HCT116 (cell line): ENCODE measurements around the gene STK16. TPM values are rescaled to one million over a fixed set of nuclear protein-coding genes. Genes with fewer than 3 reads are reported as not detected.

Experiments
- ATAC-seq: fragments of 200-7000 bp; cut with Tn5 transposase; 2 replicates; pipeline ENCODE4 v1.9.1; 2020; ENCODE audit warnings: mild to moderate bottlenecking, moderate library complexity
- BruUV-seq: library from RNA; stranded (reverse); fragments of 400-500 nt; replicated peaks from 2 replicates; lab custom pipeline; 2021; lab: Mats Ljungman, UMichigan
- CTCF ChIA-PET: fragments of 300-600 bp; sonication (Branson Sonifier 250); formaldehyde crosslinking; loops from one replicate; lab custom pipeline; 2021; ENCODE audit warnings: antibody characterized with exemption; lab: Charles Lee
- POLR2A ChIA-PET: fragments of 300-600, 350-600 bp; sonication (Branson Sonifier 250); formaldehyde crosslinking; loops from one replicate; lab custom pipeline; 2021; ENCODE audit warnings: antibody characterized with exemption; lab: Charles Lee
- RAD21 ChIA-PET, 2 experiments: fragments of 300-600 bp; sonication (Branson Sonifier 250); formaldehyde crosslinking; loops; one replicate each; lab custom pipeline; 2023; ENCODE audit warnings: low total read pairs in 2 of 2; ENCODE audit not compliant: uncharacterized antibody in 2 of 2, unreplicated experiment in 2 of 2, low non-redundant PET in 1 of 2; lab: Charles Lee
- DNase-seq: peaks from one replicate; pipeline ENCODE4 v3.0.0-alpha.2; 2010; ENCODE audit warnings: low read depth, low spot score
- H2AFZ ChIP-seq: fragments of 200-600 bp; shearing (Covaris generic), sonication (generic); 2 replicates; pipeline ENCODE4 v1.6.1; 2017; ENCODE audit warnings: low read depth, mixed run types, mixed read lengths, antibody characterized with exemption, low read length; ENCODE audit not compliant: poor library complexity, severe bottlenecking
- H3K27ac ChIP-seq: 2 replicates; pipeline ENCODE4 v1.5.1; 2012; ENCODE audit warnings: low read depth, low read length
- H3K27me3 ChIP-seq: fragments of 200-600 bp; sonication (generic); 2 replicates; pipeline ENCODE4 v1.6.1; 2016; ENCODE audit warnings: mixed run types, low read length, mixed read lengths; ENCODE audit not compliant: insufficient read depth
- H3K36me3 ChIP-seq, 2 experiments: fragments of 200-500 bp in 1 of 2; fragments of 200-600 bp in 1 of 2; sonication (Bioruptor generic) in 1 of 2; sonication (generic) in 1 of 2; 2 replicates each; pipeline versions ENCODE4 v1.5.1 to v1.6.1; 2014 to 2016; ENCODE audit warnings: low read length in 2 of 2, inconsistent platforms in 1 of 2, mixed read lengths in 1 of 2, mixed run types in 1 of 2; ENCODE audit not compliant: insufficient read depth in 2 of 2, control insufficient read depth in 1 of 2
- H3K4me1 ChIP-seq, 2 experiments: fragments of 200-600 bp in 1 of 2; sonication (generic) in 1 of 2; 2 replicates each; pipeline versions ENCODE4 v1.5.1 to v1.6.1; 2012 to 2017; ENCODE audit warnings: low read length in 2 of 2, inconsistent platforms in 1 of 2, mild to moderate bottlenecking in 1 of 2, mixed read lengths in 1 of 2, mixed run types in 1 of 2, moderate library complexity in 1 of 2; ENCODE audit not compliant: insufficient read depth in 2 of 2, control insufficient read depth in 1 of 2
- H3K4me2 ChIP-seq: fragments of 200-600 bp; sonication (generic); 2 replicates; pipeline ENCODE4 v1.6.1; 2017; ENCODE audit warnings: mixed run types, low read length, mixed read lengths
- H3K4me3 ChIP-seq, 2 experiments: fragments of 200-600 bp in 1 of 2; sonication (generic) in 1 of 2; replicated peaks in 1 of 2; 2 replicates each; pipeline ENCODE4 v1.5.1; 2011 to 2016; ENCODE audit warnings: low read length in 2 of 2, control low read depth in 1 of 2, low read depth in 1 of 2, mild to moderate bottlenecking in 1 of 2, mixed read lengths in 1 of 2, mixed run types in 1 of 2
- H3K79me2 ChIP-seq: fragments of 200-600 bp; sonication (generic); 2 replicates; pipeline ENCODE4 v1.6.1; 2017; ENCODE audit warnings: mild to moderate bottlenecking, mixed run types, low read length, moderate library complexity, mixed read lengths; ENCODE audit not compliant: insufficient read depth
- H3K9ac ChIP-seq: fragments of 200-600 bp; sonication (generic); 2 replicates; pipeline ENCODE4 v1.6.1; 2016; ENCODE audit warnings: low read length, mixed read lengths
- H3K9me2 ChIP-seq: fragments of 200-600 bp; sonication (generic), shearing (Covaris generic); 2 replicates; pipeline ENCODE4 v1.6.1; 2017; ENCODE audit warnings: mixed run types, mild to moderate bottlenecking, moderate library complexity; ENCODE audit not compliant: insufficient read depth
- H3K9me3 ChIP-seq, 2 experiments: fragments of 200-500 bp in 1 of 2; fragments of 200-600 bp in 1 of 2; sonication (Bioruptor generic) in 1 of 2; sonication (generic) in 1 of 2; 2 replicates each; pipeline ENCODE4 v1.6.1; 2014 to 2017; ENCODE audit warnings: low read length in 2 of 2, mixed read lengths in 2 of 2, inconsistent platforms in 1 of 2, low read depth in 1 of 2, mild to moderate bottlenecking in 1 of 2, mixed run types in 1 of 2, moderate library complexity in 1 of 2; ENCODE audit not compliant: control insufficient read depth in 1 of 2, insufficient read depth in 1 of 2
- H4K20me1 ChIP-seq: fragments of 200-600 bp; sonication (generic), shearing (Covaris generic); 2 replicates; pipeline ENCODE4 v1.6.1; 2017; ENCODE audit warnings: mixed run types, mild to moderate bottlenecking, moderate library complexity; ENCODE audit not compliant: insufficient read depth
- ELF1 ChIP-seq: IDR thresholded peaks from 2 replicates; pipeline ENCODE4 v1.6.1; 2012; ENCODE audit warnings: low read depth, borderline replicate concordance
- EZH2 ChIP-seq: fragments of 200-600 bp; sonication (generic); IDR thresholded peaks from 2 replicates; pipeline ENCODE4 v1.6.1; 2017; ENCODE audit warnings: antibody characterized with exemption, mixed run types
- EZH2phosphoT487 ChIP-seq: fragments of 200-600 bp; IDR thresholded peaks from 2 replicates; pipeline ENCODE4 v1.6.1; 2018; ENCODE audit warnings: antibody characterized with exemption, borderline replicate concordance
- FOSL1 ChIP-seq: IDR thresholded peaks from 2 replicates; pipeline ENCODE4 v1.6.1; 2012; ENCODE audit warnings: low read depth
- JUND ChIP-seq: IDR thresholded peaks from 2 replicates; pipeline ENCODE4 v1.6.1; 2012
- POLR2A ChIP-seq: IDR thresholded peaks from 2 replicates; pipeline ENCODE4 v1.7.0; 2011; ENCODE audit warnings: borderline replicate concordance; ENCODE audit not compliant: insufficient read depth, insufficient read length; ENCODE audit errors: extremely low read depth
- POLR2AphosphoS5 ChIP-seq: IDR thresholded peaks from 2 replicates; pipeline ENCODE4 v1.6.1; 2011; ENCODE audit warnings: mild to moderate bottlenecking, low read depth, low read length, moderate library complexity
- SIN3A ChIP-seq: IDR thresholded peaks from 2 replicates; pipeline ENCODE4 v1.6.1; 2012; ENCODE audit warnings: low read depth
- TCF7L2 ChIP-seq: IDR thresholded peaks from 2 replicates; pipeline ENCODE4 v1.7.0; 2011; ENCODE audit warnings: borderline replicate concordance, inconsistent platforms; ENCODE audit not compliant: insufficient read depth, insufficient read length; ENCODE audit errors: extremely low read depth
- YY1 ChIP-seq: IDR thresholded peaks from 2 replicates; pipeline ENCODE4 v1.6.1; 2011; ENCODE audit warnings: low read length, low read depth, moderate library complexity, mild to moderate bottlenecking; ENCODE audit not compliant: insufficient replicate concordance; ENCODE audit errors: extremely low read depth
- ZFX ChIP-seq: fragments of 450-650 bp; IDR thresholded peaks from 2 replicates; pipeline ENCODE4 v1.6.1; 2017
- ZNF274 ChIP-seq: fragments of 200-500 bp; sonication (Bioruptor generic); IDR thresholded peaks from 2 replicates; pipeline ENCODE4 v1.6.1; 2014; ENCODE audit warnings: mild to moderate bottlenecking, low read depth, low read length, inconsistent platforms
- intact Hi-C: fragments of 100-400 bp; cut with micrococcal nuclease; formaldehyde crosslinking; loops from 2 replicates; pipeline ENCODE4 v1.10.0; 2022
- total RNA-seq: library from RNA; stranded (reverse); gene quantifications from one replicate; pipeline ENCODE4 v1.2.1, GENCODE V29; 2021; ENCODE audit not compliant: unreplicated experiment
- TF ChIP-seq, protein P1 (sequence below): IDR thresholded peaks from 2 replicates; pipeline ENCODE4 v1.6.1; 2011; ENCODE audit warnings: mild to moderate bottlenecking, low read length, moderate library complexity; ENCODE audit not compliant: insufficient replicate concordance; ENCODE audit errors: extremely low read depth
- TF ChIP-seq, protein P2 (sequence below): IDR thresholded peaks from 2 replicates; pipeline ENCODE4 v1.6.1; 2012; ENCODE audit warnings: low read depth
- TF ChIP-seq, protein P3 (sequence below): IDR thresholded peaks from 2 replicates; pipeline ENCODE4 v1.6.1; 2012
- TF ChIP-seq, protein P4 (sequence below): IDR thresholded peaks from 2 replicates; pipeline ENCODE4 v1.6.1; 2012
- TF ChIP-seq, protein P5 (sequence below), 3 experiments: fragments of 200-600 bp in 1 of 3; sonication (generic) in 1 of 3; IDR thresholded peaks in 2 of 3; conservative IDR thresholded peaks in 1 of 3; 2 replicates each; pipeline ENCODE4 v1.5.1; 2012 to 2017; ENCODE audit warnings: low read depth in 2 of 3, low read length in 2 of 3, antibody characterized with exemption in 1 of 3, borderline replicate concordance in 1 of 3, control low read depth in 1 of 3, mild to moderate bottlenecking in 1 of 3, mixed read lengths in 1 of 3, mixed run types in 1 of 3, moderate library complexity in 1 of 3; ENCODE audit not compliant: insufficient read depth in 1 of 3

Gene STK16
- total RNA-seq, 1 experiment from 2014 or later = 31.4 TPM

DNA sequence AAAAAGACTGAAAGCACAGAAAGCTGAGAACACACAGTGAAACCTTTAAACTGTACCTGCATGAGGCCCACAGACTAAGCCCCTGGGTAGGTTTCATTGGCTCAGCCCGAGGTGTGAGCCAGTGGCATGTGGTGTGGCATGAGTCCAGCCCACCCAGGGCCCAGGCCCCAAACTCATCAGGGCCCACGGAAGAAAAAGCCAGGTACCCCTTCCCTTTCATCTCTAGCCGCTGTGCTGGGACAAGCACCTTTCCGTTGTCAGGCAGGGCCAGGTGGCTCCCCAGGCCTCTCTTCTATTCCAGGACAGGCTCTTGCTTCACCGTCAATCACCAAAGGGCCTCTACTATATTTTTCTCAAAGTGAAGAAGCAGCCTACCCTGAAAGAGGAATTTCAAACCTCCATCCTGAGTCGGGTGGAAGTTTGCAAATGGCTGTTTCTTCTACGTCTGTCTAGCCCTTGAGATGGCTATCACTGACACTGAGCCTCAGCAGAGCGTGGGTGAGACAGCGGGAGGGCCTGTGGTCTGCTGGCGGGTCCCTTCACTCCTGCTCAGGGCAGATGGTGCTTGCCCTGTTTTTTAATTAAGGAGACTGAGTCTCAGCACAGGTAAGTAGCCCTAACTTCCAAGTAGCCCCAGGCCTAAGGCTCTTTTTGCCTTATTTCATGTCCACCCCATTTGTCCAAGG is 42.4 kb downstream of the STK16 start:
- ATAC-seq (no peak), DNase-seq (no peak)
- H4K20me1 ChIP-seq = no peaks in the 10 kb centered on the region
- no TSS peak for BruUV-seq
- no peak overlapping the region for H3K27ac ChIP-seq
- no peak overlapping the region for H3K4me3 ChIP-seq
- H3K36me3 ChIP-seq = no peaks in the 10 kb centered on the region
- H3K79me2 ChIP-seq = no peaks in the 10 kb centered on the region
- ChIA-PET POLR2A (no interaction called here), CTCF (interaction anchor here (1.2 kb wide), 1 partner anchor 9 kb away, joined by 3 read pairs; the partner anchor contains the start of gene DNAJB2), RAD21 (no interaction called here)
- no peak overlapping the region for H2AFZ ChIP-seq
- no peak overlapping the region for H3K4me2 ChIP-seq
- H3K9ac ChIP-seq = no peak overlapping the region
- H3K9me2 ChIP-seq = no peaks in the 10 kb centered on the region
- intact Hi-C loops = no loop called here
- TF ChIP-seq SIN3A = no peak
- TF ChIP-seq POLR2AphosphoS5 = no peak
- no peak for TF ChIP-seq EZH2
- TF ChIP-seq EZH2phosphoT487 = no peak
- TF ChIP-seq, protein P1, sequence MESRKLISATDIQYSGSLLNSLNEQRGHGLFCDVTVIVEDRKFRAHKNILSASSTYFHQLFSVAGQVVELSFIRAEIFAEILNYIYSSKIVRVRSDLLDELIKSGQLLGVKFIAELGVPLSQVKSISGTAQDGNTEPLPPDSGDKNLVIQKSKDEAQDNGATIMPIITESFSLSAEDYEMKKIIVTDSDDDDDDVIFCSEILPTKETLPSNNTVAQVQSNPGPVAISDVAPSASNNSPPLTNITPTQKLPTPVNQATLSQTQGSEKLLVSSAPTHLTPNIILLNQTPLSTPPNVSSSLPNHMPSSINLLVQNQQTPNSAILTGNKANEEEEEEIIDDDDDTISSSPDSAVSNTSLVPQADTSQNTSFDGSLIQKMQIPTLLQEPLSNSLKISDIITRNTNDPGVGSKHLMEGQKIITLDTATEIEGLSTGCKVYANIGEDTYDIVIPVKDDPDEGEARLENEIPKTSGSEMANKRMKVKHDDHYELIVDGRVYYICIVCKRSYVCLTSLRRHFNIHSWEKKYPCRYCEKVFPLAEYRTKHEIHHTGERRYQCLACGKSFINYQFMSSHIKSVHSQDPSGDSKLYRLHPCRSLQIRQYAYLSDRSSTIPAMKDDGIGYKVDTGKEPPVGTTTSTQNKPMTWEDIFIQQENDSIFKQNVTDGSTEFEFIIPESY = no peak
- TF ChIP-seq, protein P2, sequence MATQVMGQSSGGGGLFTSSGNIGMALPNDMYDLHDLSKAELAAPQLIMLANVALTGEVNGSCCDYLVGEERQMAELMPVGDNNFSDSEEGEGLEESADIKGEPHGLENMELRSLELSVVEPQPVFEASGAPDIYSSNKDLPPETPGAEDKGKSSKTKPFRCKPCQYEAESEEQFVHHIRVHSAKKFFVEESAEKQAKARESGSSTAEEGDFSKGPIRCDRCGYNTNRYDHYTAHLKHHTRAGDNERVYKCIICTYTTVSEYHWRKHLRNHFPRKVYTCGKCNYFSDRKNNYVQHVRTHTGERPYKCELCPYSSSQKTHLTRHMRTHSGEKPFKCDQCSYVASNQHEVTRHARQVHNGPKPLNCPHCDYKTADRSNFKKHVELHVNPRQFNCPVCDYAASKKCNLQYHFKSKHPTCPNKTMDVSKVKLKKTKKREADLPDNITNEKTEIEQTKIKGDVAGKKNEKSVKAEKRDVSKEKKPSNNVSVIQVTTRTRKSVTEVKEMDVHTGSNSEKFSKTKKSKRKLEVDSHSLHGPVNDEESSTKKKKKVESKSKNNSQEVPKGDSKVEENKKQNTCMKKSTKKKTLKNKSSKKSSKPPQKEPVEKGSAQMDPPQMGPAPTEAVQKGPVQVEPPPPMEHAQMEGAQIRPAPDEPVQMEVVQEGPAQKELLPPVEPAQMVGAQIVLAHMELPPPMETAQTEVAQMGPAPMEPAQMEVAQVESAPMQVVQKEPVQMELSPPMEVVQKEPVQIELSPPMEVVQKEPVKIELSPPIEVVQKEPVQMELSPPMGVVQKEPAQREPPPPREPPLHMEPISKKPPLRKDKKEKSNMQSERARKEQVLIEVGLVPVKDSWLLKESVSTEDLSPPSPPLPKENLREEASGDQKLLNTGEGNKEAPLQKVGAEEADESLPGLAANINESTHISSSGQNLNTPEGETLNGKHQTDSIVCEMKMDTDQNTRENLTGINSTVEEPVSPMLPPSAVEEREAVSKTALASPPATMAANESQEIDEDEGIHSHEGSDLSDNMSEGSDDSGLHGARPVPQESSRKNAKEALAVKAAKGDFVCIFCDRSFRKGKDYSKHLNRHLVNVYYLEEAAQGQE = no peak
- no peak for TF ChIP-seq YY1
- TF ChIP-seq JUND = no peak
- TF ChIP-seq TCF7L2 = no peak
- TF ChIP-seq ELF1 = no peak
- TF ChIP-seq, protein P3, sequence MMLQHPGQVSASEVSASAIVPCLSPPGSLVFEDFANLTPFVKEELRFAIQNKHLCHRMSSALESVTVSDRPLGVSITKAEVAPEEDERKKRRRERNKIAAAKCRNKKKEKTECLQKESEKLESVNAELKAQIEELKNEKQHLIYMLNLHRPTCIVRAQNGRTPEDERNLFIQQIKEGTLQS = no peak
- no peak for TF ChIP-seq POLR2A
- no peak for TF ChIP-seq ZNF274
- no peak for TF ChIP-seq ZFX
- TF ChIP-seq, protein P4, sequence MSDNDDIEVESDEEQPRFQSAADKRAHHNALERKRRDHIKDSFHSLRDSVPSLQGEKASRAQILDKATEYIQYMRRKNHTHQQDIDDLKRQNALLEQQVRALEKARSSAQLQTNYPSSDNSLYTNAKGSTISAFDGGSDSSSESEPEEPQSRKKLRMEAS = no peak
- no peak for TF ChIP-seq FOSL1
- TF ChIP-seq, protein P5, sequence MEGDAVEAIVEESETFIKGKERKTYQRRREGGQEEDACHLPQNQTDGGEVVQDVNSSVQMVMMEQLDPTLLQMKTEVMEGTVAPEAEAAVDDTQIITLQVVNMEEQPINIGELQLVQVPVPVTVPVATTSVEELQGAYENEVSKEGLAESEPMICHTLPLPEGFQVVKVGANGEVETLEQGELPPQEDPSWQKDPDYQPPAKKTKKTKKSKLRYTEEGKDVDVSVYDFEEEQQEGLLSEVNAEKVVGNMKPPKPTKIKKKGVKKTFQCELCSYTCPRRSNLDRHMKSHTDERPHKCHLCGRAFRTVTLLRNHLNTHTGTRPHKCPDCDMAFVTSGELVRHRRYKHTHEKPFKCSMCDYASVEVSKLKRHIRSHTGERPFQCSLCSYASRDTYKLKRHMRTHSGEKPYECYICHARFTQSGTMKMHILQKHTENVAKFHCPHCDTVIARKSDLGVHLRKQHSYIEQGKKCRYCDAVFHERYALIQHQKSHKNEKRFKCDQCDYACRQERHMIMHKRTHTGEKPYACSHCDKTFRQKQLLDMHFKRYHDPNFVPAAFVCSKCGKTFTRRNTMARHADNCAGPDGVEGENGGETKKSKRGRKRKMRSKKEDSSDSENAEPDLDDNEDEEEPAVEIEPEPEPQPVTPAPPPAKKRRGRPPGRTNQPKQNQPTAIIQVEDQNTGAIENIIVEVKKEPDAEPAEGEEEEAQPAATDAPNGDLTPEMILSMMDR (IDR thresholded peaks at IDR 0.05 in 2 of 3, conservative IDR thresholded peaks at IDR 0.05 in 1 of 3; ENCODE audit: borderline replicate concordance in 1 of 3, insufficient read depth in 1 of 3, low read depth in 2 of 3, low read length in 2 of 3) = no peak
- no peaks in the 10 kb centered on the region for H3K27me3 ChIP-seq
- peaks cover 16 to 18% of the 10 kb centered on the region in 2 experiments for H3K4me1 ChIP-seq
- no peaks in the 10 kb centered on the region for H3K9me3 ChIP-seq
